H1 (cell line): ENCODE data around the gene PIM2.

ENCODE experiments used
- CTCF ChIP-seq, 3 experiments: IDR thresholded peaks; 1 replicate in 2 of 3; 2 replicates in 1 of 3; pipeline versions ENCODE4 v1.5.1 to v1.6.1; 2011; ENCODE audit warnings: low read length in 3 of 3, mild to moderate bottlenecking in 3 of 3, inconsistent platforms in 2 of 3, low read depth in 1 of 3, moderate library complexity in 1 of 3; ENCODE audit not compliant: insufficient read depth in 1 of 3; ENCODE audit errors: control extremely low read depth in 1 of 3
- MAFK ChIP-seq: IDR thresholded peaks from 2 replicates; pipeline ENCODE4 v1.6.1; 2012; ENCODE audit warnings: low read depth, mild to moderate bottlenecking, improper control_type of control experiment, low read length
- SP2 ChIP-seq: IDR thresholded peaks from 2 replicates; pipeline ENCODE4 v1.6.1; 2012; ENCODE audit warnings: mild to moderate bottlenecking, low read length, inconsistent platforms
- YY1 ChIP-seq: IDR thresholded peaks from 2 replicates; pipeline ENCODE4 v1.6.1; 2011; ENCODE audit warnings: low read depth, mild to moderate bottlenecking, low read length

GRCh38 chrX:48908600-48908999 is 10.2 kb downstream of the PIM2 start:
- TF ChIP-seq YY1 (no peak), SP2 (no peak), CTCF (IDR thresholded peaks at IDR 0.05; ENCODE audit: control extremely low read depth in 1 of 3, insufficient read depth in 1 of 3, low read depth in 1 of 3, low read length in 3 of 3) (no peak), MAFK (no peak)
